Measurements from ENCODE around the gene ATPAF2. TPM values are rescaled to one million over a fixed set of nuclear protein-coding genes. Genes with fewer than 3 reads are reported as not detected.

ATPAF2 gene
- total and polyA plus RNA-seq, 2 experiments from 2014 or later = 24.3 to 25.7 TPM

GRCh38 chr17:18019838-18020154, 19.2 kb downstream of the ATPAF2 start:
- H4K20me1 ChIP-seq (replicated peaks; ENCODE audit: insufficient read depth) = no peaks in the 10 kb centered on the region
- H3K79me2 ChIP-seq (replicated peaks; ENCODE audit: insufficient read depth) = no peaks in the 10 kb centered on the region
- no peaks in the 10 kb centered on the region for H3K27me3 ChIP-seq (ENCODE audit: insufficient read depth)
- 0 out of 2 replicates have a peak, but pooled peaks cover 5% of the 10 kb centered on the region for H3K4me1 ChIP-seq (ENCODE audit: insufficient read depth)
- TF ChIP-seq ZNF114 (CRISPR knock-in tag; IDR thresholded peaks at IDR 0.05) (no peak), EZH2 (IDR thresholded peaks at IDR 0.05; ENCODE audit: low read depth, unreplicated experiment) (no peak), EZH2phosphoT487 (IDR thresholded peaks at IDR 0.05; ENCODE audit: unreplicated experiment) (no peak), CTCF (conservative IDR thresholded peaks at IDR 0.05; ENCODE audit: low read depth in 2 of 2) (no peak)
- Mint-ChIP-seq H3K27me3 (ENCODE audit: insufficient read depth, low read depth, poor library complexity) (peaks cover 3% of the 10 kb centered on the region), H3K4me1 (peaks cover 3% of the 10 kb centered on the region; the same call in 2 of the 3 replicates), H3K9me3 (no peaks in the 10 kb centered on the region), H3K36me3 (ENCODE audit: low read depth) (no peaks in the 10 kb centered on the region; the same call in 2 of the 3 replicates), H3K27ac (no peak overlapping the region), H3K4me3 (no peak overlapping the region)
- no peak for ATAC-seq
- no peak overlapping the region for H3K4me3 ChIP-seq
- H3K9me2 ChIP-seq (ENCODE audit: insufficient read depth) = no peaks in the 10 kb centered on the region
- no peak overlapping the region for H3K4me2 ChIP-seq
- no peak for DNase-seq (ENCODE audit: low spot score)
- H2AFZ ChIP-seq = no peak overlapping the region
- H3F3A ChIP-seq (replicated peaks; ENCODE audit: low read depth) = no peaks in the 10 kb centered on the region
- H3K27ac ChIP-seq (ENCODE audit: low read depth) = no peak overlapping the region
- no peaks in the 10 kb centered on the region for H3K36me3 ChIP-seq (ENCODE audit: insufficient read depth)

GRCh38 chr17:18018411-18018921, 20.5 kb downstream of the ATPAF2 start:
- 0 out of 2 replicates have a peak, but pooled peaks cover 5% of the 10 kb centered on the region for H3K4me1 ChIP-seq (ENCODE audit: insufficient read depth)
- peaks cover 3% of the 10 kb centered on the region; the same call in 2 of the 3 replicates for H3K4me1 Mint-ChIP-seq
- no peaks in the 10 kb centered on the region; the same call in 2 of the 3 replicates for H3K36me3 Mint-ChIP-seq (ENCODE audit: low read depth)
- no peak overlapping the region for H3K27ac Mint-ChIP-seq
- no peak overlapping the region for H2AFZ ChIP-seq
- H3K4me2 ChIP-seq = no peak overlapping the region
- ATAC-seq (no peak; the same call in 2 of the 3 replicates), DNase-seq (ENCODE audit: low spot score) (no peak)
- no peaks in the 10 kb centered on the region for H3K9me2 ChIP-seq (ENCODE audit: insufficient read depth)
- no peak overlapping the region for H3K4me3 ChIP-seq
- no peaks in the 10 kb centered on the region for H3F3A ChIP-seq (replicated peaks; ENCODE audit: low read depth)
- H3K9me3 Mint-ChIP-seq = no peaks in the 10 kb centered on the region
- H3K27ac ChIP-seq (ENCODE audit: low read depth) = no peak overlapping the region
- H3K27me3 ChIP-seq (ENCODE audit: insufficient read depth) = no peaks in the 10 kb centered on the region
- H3K27me3 Mint-ChIP-seq (ENCODE audit: insufficient read depth, low read depth, poor library complexity) = peaks cover 3% of the 10 kb centered on the region
- no peak overlapping the region for H3K4me3 Mint-ChIP-seq
- H3K36me3 ChIP-seq (ENCODE audit: insufficient read depth) = no peaks in the 10 kb centered on the region
- H3K79me2 ChIP-seq (replicated peaks; ENCODE audit: insufficient read depth) = no peaks in the 10 kb centered on the region
- H4K20me1 ChIP-seq (replicated peaks; ENCODE audit: insufficient read depth) = no peaks in the 10 kb centered on the region
- no peak for TF ChIP-seq JUNB (IDR thresholded peaks at IDR 0.05; ENCODE audit: unreplicated experiment)
- no peak for TF ChIP-seq EZH2phosphoT487 (IDR thresholded peaks at IDR 0.05; ENCODE audit: unreplicated experiment)
- TF ChIP-seq POLR2AphosphoS5 (IDR thresholded peaks at IDR 0.05; ENCODE audit: low read depth) = no peak
- TF ChIP-seq ZNF114 (CRISPR knock-in tag; IDR thresholded peaks at IDR 0.05) = no peak
- no peak for TF ChIP-seq ETS1 (IDR thresholded peaks at IDR 0.05)
- no peak for TF ChIP-seq STAT1 (IDR thresholded peaks at IDR 0.05; ENCODE audit: unreplicated experiment)
- TF ChIP-seq CREB1 (CRISPR knock-in tag; IDR thresholded peaks at IDR 0.05; ENCODE audit: low read depth) = no peak
- TF ChIP-seq CTCF (conservative IDR thresholded peaks at IDR 0.05; ENCODE audit: low read depth in 2 of 2) = no peak
- TF ChIP-seq NANOG (IDR thresholded peaks at IDR 0.05; ENCODE audit: borderline replicate concordance) = no peak
- no peak for TF ChIP-seq ZNF331 (CRISPR knock-in tag; IDR thresholded peaks at IDR 0.05; ENCODE audit: low read depth)
- TF ChIP-seq REST (IDR thresholded peaks at IDR 0.05; ENCODE audit: unreplicated experiment) = no peak
- TF ChIP-seq EZH2 (IDR thresholded peaks at IDR 0.05; ENCODE audit: low read depth, unreplicated experiment) = no peak
